H1 (cell line): ENCODE data around the gene CNIH4. TPM values are rescaled to one million over a fixed set of nuclear protein-coding genes. Genes with fewer than 3 reads are reported as not detected.

Experiments
- CTCF ChIA-PET: fragments of 300-600 bp; sonication (Branson Sonifier 250); formaldehyde crosslinking; loops from one replicate; lab custom pipeline; 2021; ENCODE audit not compliant: partially characterized antibody; lab: Charles Lee
- POLR2A ChIA-PET: fragments of 300-600 bp; sonication (Branson Sonifier 250); formaldehyde crosslinking; loops from one replicate; lab custom pipeline; 2021; ENCODE audit warnings: inconsistent platforms; ENCODE audit not compliant: partially characterized antibody; lab: Charles Lee
- DNase-seq, 2 experiments: peaks; one replicate each; pipeline versions ENCODE4 v3.0.0 to v3.0.0-alpha.2; 2010 to 2022; ENCODE audit warnings: low spot score in 2 of 2, low read depth in 1 of 2, mixed read lengths in 1 of 2
- FAIRE-seq: peaks from 2 replicates; lab custom pipeline; 2011; peaks lifted over from hg19 to GRCh38; lab: Jason Lieb, UNC
- H2AFZ ChIP-seq: 2 replicates; pipeline ENCODE4 v1.8.1; 2012; ENCODE audit warnings: low read length, inconsistent platforms
- H2AK5ac ChIP-seq: 2 replicates; pipeline ENCODE4 v1.6.1; 2013; ENCODE audit warnings: low read depth, low read length
- H2BK120ac ChIP-seq: replicated peaks from 2 replicates; pipeline ENCODE3; 2013; ENCODE audit warnings: low read depth, low read length, inconsistent platforms
- H2BK12ac ChIP-seq: 2 replicates; pipeline ENCODE4 v1.6.1; 2013; ENCODE audit warnings: low read depth, low read length
- H2BK15ac ChIP-seq: 2 replicates; pipeline ENCODE4 v1.6.1; 2013; ENCODE audit warnings: low read length
- H2BK20ac ChIP-seq: 2 replicates; pipeline ENCODE4 v1.6.1; 2013; ENCODE audit warnings: low read length
- H2BK5ac ChIP-seq: 2 replicates; pipeline ENCODE4 v1.6.1; 2013; ENCODE audit warnings: low read depth, low read length
- H3K14ac ChIP-seq: 2 replicates; pipeline ENCODE4 v1.6.1; 2013; ENCODE audit warnings: inconsistent platforms; ENCODE audit not compliant: insufficient read length
- H3K18ac ChIP-seq: 2 replicates; pipeline ENCODE4 v1.6.1; 2013; ENCODE audit warnings: low read length; ENCODE audit errors: extremely low read depth
- H3K23ac ChIP-seq: 2 replicates; pipeline ENCODE4 v1.6.1; 2013; ENCODE audit warnings: inconsistent platforms; ENCODE audit not compliant: insufficient read length
- H3K23me2 ChIP-seq: 2 replicates; pipeline ENCODE4 v1.6.1; 2013; ENCODE audit warnings: low read depth, low read length
- H3K27ac ChIP-seq: 2 replicates; pipeline ENCODE4 v1.6.1; 2011; ENCODE audit warnings: low read depth, low read length, inconsistent platforms
- H3K27me3 ChIP-seq, 4 experiments: replicated peaks in 1 of 4; 1 replicate in 1 of 4; 2 replicates in 3 of 4; pipeline versions ENCODE4 v1.6.1 to v1.8.1; 2011 to 2013; ENCODE audit warnings: low read length in 3 of 4, mild to moderate bottlenecking in 3 of 4, inconsistent platforms in 2 of 4, mixed read lengths in 2 of 4, moderate library complexity in 1 of 4; ENCODE audit not compliant: control insufficient read depth in 3 of 4, insufficient read depth in 3 of 4; ENCODE audit errors: extremely low read depth in 1 of 4
- H3K36me3 ChIP-seq, 4 experiments: 2 replicates each; pipeline versions ENCODE4 v1.6.1 to v1.8.1; 2011 to 2013; ENCODE audit warnings: mild to moderate bottlenecking in 4 of 4, low read length in 3 of 4, moderate library complexity in 2 of 4, control low read depth in 1 of 4, inconsistent platforms in 1 of 4; ENCODE audit not compliant: insufficient read depth in 4 of 4, control insufficient read depth in 2 of 4
- H3K4ac ChIP-seq: replicated peaks from 2 replicates; pipeline ENCODE3; 2013; ENCODE audit warnings: low read length, low read depth, mixed read lengths, inconsistent platforms; ENCODE audit not compliant: insufficient read length
- H3K4me1 ChIP-seq, 4 experiments: replicated peaks in 1 of 4; 1 replicate in 1 of 4; 2 replicates in 3 of 4; pipeline versions ENCODE4 v1.6.1 to v1.8.1; 2011 to 2013; ENCODE audit warnings: low read length in 3 of 4, inconsistent platforms in 2 of 4, mixed read lengths in 1 of 4; ENCODE audit not compliant: insufficient read depth in 4 of 4, control insufficient read depth in 3 of 4
- H3K4me2 ChIP-seq, 2 experiments: 2 replicates each; pipeline versions ENCODE4 v1.6.1 to v1.8.1; 2011 to 2013; ENCODE audit warnings: low read depth in 2 of 2, low read length in 2 of 2, control low read depth in 1 of 2, inconsistent platforms in 1 of 2, mild to moderate bottlenecking in 1 of 2; ENCODE audit not compliant: insufficient read depth in 1 of 2
- H3K4me3 ChIP-seq, 4 experiments: fragments of 200-600, 300-600 bp in 1 of 4; sonication (generic), shearing (Covaris generic), sonication (Bioruptor Twin) in 1 of 4; 2 replicates each; pipeline versions ENCODE4 v1.5.1 to v1.8.1; 2011 to 2016; ENCODE audit warnings: low read length in 4 of 4, low read depth in 3 of 4, control low read depth in 2 of 4, inconsistent platforms in 2 of 4, mild to moderate bottlenecking in 2 of 4, mixed read lengths in 1 of 4, moderate library complexity in 1 of 4; ENCODE audit not compliant: insufficient read depth in 2 of 4; ENCODE audit errors: extremely low read depth in 1 of 4
- H3K56ac ChIP-seq: replicated peaks from 2 replicates; pipeline ENCODE3; 2013; ENCODE audit warnings: low read depth, mild to moderate bottlenecking, mixed read lengths, low read length, inconsistent platforms; ENCODE audit not compliant: insufficient read length
- H3K79me1 ChIP-seq: 2 replicates; pipeline ENCODE4 v1.6.1; 2013; ENCODE audit warnings: low read depth, low read length, control low read depth
- H3K79me2 ChIP-seq, 2 experiments: 2 replicates each; pipeline versions ENCODE4 v1.6.1 to v1.8.1; 2012 to 2013; ENCODE audit warnings: low read length in 2 of 2, mild to moderate bottlenecking in 2 of 2, inconsistent platforms in 1 of 2; ENCODE audit not compliant: insufficient read depth in 2 of 2, control insufficient read depth in 1 of 2
- H3K9ac ChIP-seq, 4 experiments: replicated peaks in 1 of 4; 1 replicate in 1 of 4; 2 replicates in 3 of 4; pipeline versions ENCODE4 v1.6.1 to v1.8.1; 2011 to 2013; ENCODE audit warnings: low read depth in 3 of 4, low read length in 3 of 4, control low read depth in 2 of 4, mild to moderate bottlenecking in 2 of 4, moderate library complexity in 2 of 4, inconsistent platforms in 1 of 4; ENCODE audit errors: extremely low read depth in 1 of 4
- H3K9me3 ChIP-seq, 2 experiments: 2 replicates each; pipeline versions ENCODE4 v1.6.1 to v1.8.1; 2012 to 2013; ENCODE audit warnings: mild to moderate bottlenecking in 2 of 2, moderate library complexity in 2 of 2, control low read depth in 1 of 2, inconsistent platforms in 1 of 2, low read depth in 1 of 2, low read length in 1 of 2, mixed read lengths in 1 of 2; ENCODE audit not compliant: insufficient read depth in 2 of 2
- H4K20me1 ChIP-seq, 2 experiments: replicated peaks in 1 of 2; 2 replicates each; pipeline versions ENCODE3 to v1.8.1; 2011 to 2013; ENCODE audit warnings: inconsistent platforms in 2 of 2, low read length in 2 of 2, mild to moderate bottlenecking in 1 of 2; ENCODE audit not compliant: insufficient read depth in 2 of 2, control insufficient read depth in 1 of 2
- H4K5ac ChIP-seq: 2 replicates; pipeline ENCODE4 v1.6.1; 2013; ENCODE audit warnings: low read length, low read depth, mixed read lengths, inconsistent platforms; ENCODE audit not compliant: insufficient read length
- H4K8ac ChIP-seq: 2 replicates; pipeline ENCODE4 v1.8.0; 2013; ENCODE audit warnings: mild to moderate bottlenecking, moderate library complexity, low read length, inconsistent platforms; ENCODE audit not compliant: insufficient read depth; ENCODE audit errors: extremely low read depth
- H4K91ac ChIP-seq: replicated peaks from 2 replicates; pipeline ENCODE3; 2013; ENCODE audit warnings: low read length, mixed read lengths, inconsistent platforms; ENCODE audit not compliant: insufficient read length
- ASH2L ChIP-seq: fragments of 200-600, 300-600 bp; sonication (generic); IDR thresholded peaks from one replicate; pipeline ENCODE4 v1.7.1; 2017; ENCODE audit warnings: low read length
- JUN ChIP-seq: IDR thresholded peaks from 2 replicates; pipeline ENCODE4 v1.6.1; 2011; ENCODE audit warnings: low read depth, mild to moderate bottlenecking, improper control_type of control experiment, low read length
- KDM5A ChIP-seq: fragments of 200-600 bp; IDR thresholded peaks from 2 replicates; pipeline ENCODE4 v1.7.1; 2012; ENCODE audit warnings: mild to moderate bottlenecking, low read length, inconsistent platforms, mixed read lengths
- MAFK ChIP-seq: IDR thresholded peaks from 2 replicates; pipeline ENCODE4 v1.6.1; 2012; ENCODE audit warnings: low read depth, mild to moderate bottlenecking, improper control_type of control experiment, low read length
- NRF1 ChIP-seq: IDR thresholded peaks from 2 replicates; pipeline ENCODE4 v1.6.1; 2011; ENCODE audit warnings: mild to moderate bottlenecking, low read depth, low read length, improper control_type of control experiment
- POLR2AphosphoS5 ChIP-seq: IDR thresholded peaks from 2 replicates; pipeline ENCODE4 v1.6.1; 2011; ENCODE audit warnings: low read depth, low read length
- SIN3A ChIP-seq, 2 experiments: IDR thresholded peaks in 1 of 2; conservative IDR thresholded peaks in 1 of 2; 2 replicates each; pipeline ENCODE4 v1.6.1; 2011 to 2012; ENCODE audit warnings: low read length in 2 of 2, improper control_type of control experiment in 1 of 2, low read depth in 1 of 2, mild to moderate bottlenecking in 1 of 2
- TBP ChIP-seq: IDR thresholded peaks from 2 replicates; pipeline ENCODE4 v1.6.1; 2011; ENCODE audit warnings: low read depth, low read length, improper control_type of control experiment
- WGBS, 2 experiments: shearing (Covaris generic) in 1 of 2; methylation state at CpG; one replicate each; pipeline versions ENCODE4 v1.1.6 to v1.1.7; 2013 to 2015; ENCODE audit warnings: low lambda C conversion rate in 2 of 2, mixed read lengths in 2 of 2, inconsistent platforms in 1 of 2, low coverage in 1 of 2, missing lambda C conversion rate in 1 of 2; ENCODE audit not compliant: insufficient replicate concordance in 2 of 2, insufficient coverage in 1 of 2, insufficient read length in 1 of 2; ENCODE audit errors: extremely low coverage in 1 of 2, missing lambda C conversion rate in 1 of 2; 5-methylcytosine and 5-hydroxymethylcytosine counted together
- polyA plus RNA-seq, 7 experiments: library from polyadenylated mRNA; depleted of rRNA in 3 of 7; stranded (reverse) in 5 of 7; unstranded in 2 of 7; fragments of >200 nt in 5 of 7; fragments of 200-250 nt in 2 of 7; gene quantifications; 1 replicate in 5 of 7; 2 replicates in 1 of 7; 4 replicates in 1 of 7; pipeline versions ENCODE4 v1.2.1 to v1.2.3, GENCODE V29; 2011 to 2013; ENCODE audit warnings: missing spikeins in 2 of 7, mixed read lengths in 2 of 7
- total RNA-seq: library from RNA; stranded (reverse); fragmentation: NEBNext Ultra II Directional; extraction: Animal tissue kit (Norgen Biotek cat#: 25700); gene quantifications from 2 replicates; pipeline ENCODE4 v1.2.1, GENCODE V29; 2021
- TF ChIP-seq, protein P1 (sequence below): IDR thresholded peaks from 2 replicates; pipeline ENCODE4 v1.6.1; 2011; ENCODE audit warnings: low read length, improper control_type of control experiment

The CNIH4 gene
- total and polyA plus RNA-seq, 2 of the 8 experiments (the other 6 are each of a cell fraction or from before 2014, with no cell fraction given) = 76.2 to 151 TPM

DNA sequence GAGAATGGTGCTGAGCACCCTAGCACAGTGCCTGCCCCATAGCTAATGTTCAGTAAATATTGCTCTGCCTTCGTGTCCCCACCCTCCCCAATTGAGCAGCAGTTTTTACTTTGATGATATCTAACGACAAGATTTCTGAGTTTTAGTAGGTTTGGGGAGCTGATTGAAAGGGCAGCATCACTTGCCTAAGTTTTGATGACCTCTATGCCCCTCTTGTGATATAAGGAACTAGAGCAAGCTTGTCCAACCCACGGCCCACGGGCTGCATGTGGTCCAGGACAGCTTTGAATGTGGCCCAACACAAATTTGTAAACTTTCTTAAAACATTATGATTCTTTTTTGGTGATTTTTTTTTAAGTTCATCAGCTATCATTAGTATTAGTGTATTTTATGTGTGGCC lies 1.6 kb downstream of the CNIH4 start:
- no peak overlapping the region for H2BK12ac ChIP-seq
- H3K18ac ChIP-seq = no peak overlapping the region
- H2BK15ac ChIP-seq = no peak overlapping the region
- no peak overlapping the region for H4K91ac ChIP-seq
- H2BK5ac ChIP-seq = no peak overlapping the region
- no peak overlapping the region for H2AFZ ChIP-seq
- peaks cover 0 to 16% (median 0%) of the 10 kb centered on the region in 4 experiments; a peak in 2 of 8 replicates for H3K36me3 ChIP-seq
- H2BK20ac ChIP-seq = no peak overlapping the region
- H2AK5ac ChIP-seq = no peak overlapping the region
- peaks cover 2% of the 10 kb centered on the region; the same call in 1 of the 2 replicates for H3K79me1 ChIP-seq
- H3K4ac ChIP-seq = no peak overlapping the region
- H3K23ac ChIP-seq = no peak overlapping the region
- DNase-seq (no peak), FAIRE-seq (no peak)
- peak overlapping the region in 2 of 4 experiments; percentile 10 to 33; a peak in 1 of 7 replicates for H3K9ac ChIP-seq
- ChIA-PET POLR2A (interaction anchor here (0.6 to 1.9 kb wide), 6 partner anchors 16 to 512 kb away, joined by 3 to 8 read pairs (median 4); partner anchors contain the start of genes DEGS1, NVL and TP53BP2), CTCF (interaction anchor here (0.6 to 1.3 kb wide), 5 partner anchors 9 to 468 kb away, joined by 3 to 4 read pairs (median 4); no protein-coding TSS in a partner anchor)
- peak overlapping the region in 3 of 4 experiments; percentile 77 to 83 (median 83); a peak in 5 of 8 replicates for H3K4me3 ChIP-seq
- H3K56ac ChIP-seq = no peak overlapping the region
- no peak overlapping the region for H4K8ac ChIP-seq
- H3K27me3 ChIP-seq = no peaks in the 10 kb centered on the region
- no peak overlapping the region for H4K5ac ChIP-seq
- peaks cover 1 to 6% (median 5%) of the 10 kb centered on the region in 4 experiments; a peak in 4 of 7 replicates for H3K4me1 ChIP-seq
- H3K9me3 ChIP-seq = no peaks in the 10 kb centered on the region
- no peak overlapping the region for H3K14ac ChIP-seq
- TF ChIP-seq TBP (no peak), POLR2AphosphoS5 (no peak), NRF1 (no peak), JUN (no peak), SIN3A (conservative IDR thresholded peaks at IDR 0.05 in 1 of 2, IDR thresholded peaks at IDR 0.05 in 1 of 2; ENCODE audit: low read depth in 1 of 2, low read length in 2 of 2) (no peak), MAFK (no peak), ASH2L (no peak), KDM5A (no peak)
- TF ChIP-seq, protein P1, sequence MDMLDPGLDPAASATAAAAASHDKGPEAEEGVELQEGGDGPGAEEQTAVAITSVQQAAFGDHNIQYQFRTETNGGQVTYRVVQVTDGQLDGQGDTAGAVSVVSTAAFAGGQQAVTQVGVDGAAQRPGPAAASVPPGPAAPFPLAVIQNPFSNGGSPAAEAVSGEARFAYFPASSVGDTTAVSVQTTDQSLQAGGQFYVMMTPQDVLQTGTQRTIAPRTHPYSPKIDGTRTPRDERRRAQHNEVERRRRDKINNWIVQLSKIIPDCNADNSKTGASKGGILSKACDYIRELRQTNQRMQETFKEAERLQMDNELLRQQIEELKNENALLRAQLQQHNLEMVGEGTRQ = no peak
- TF ChIP-seq, all 59 proteins: peak for 0
- peaks cover 4 to 57% of the 10 kb centered on the region in 2 experiments for H3K79me2 ChIP-seq
- WGBS, 2 experiments = 78% methylated on average over 4 of the region's 4 CpGs; no CpG with 5 or more reads in 1 of the 2 experiments
- no peaks in the 10 kb centered on the region for H3K23me2 ChIP-seq
- H3K27ac ChIP-seq = no peak overlapping the region
- no peak overlapping the region for H2BK120ac ChIP-seq
- H4K20me1 ChIP-seq = no peaks in the 10 kb centered on the region
- H3K4me2 ChIP-seq = peak overlapping the region; percentile 67 to 73
